OCI-LY1 (cell line): ENCODE measurements around the gene GPATCH8.

Experiments
- H2AFZ ChIP-seq: fragments of 200-600 bp; sonication (generic), shearing (Covaris generic); 2 replicates; pipeline ENCODE4 v1.6.0; 2014; ENCODE audit warnings: antibody characterized with exemption, mild to moderate bottlenecking, low read length
- H3F3A ChIP-seq: fragments of 200-600 bp; sonication (generic), shearing (Covaris generic); 2 replicates; pipeline ENCODE4 v1.6.0; 2014; ENCODE audit warnings: mild to moderate bottlenecking, antibody characterized with exemption, low read length, moderate library complexity; ENCODE audit not compliant: insufficient read depth
- H3K27ac ChIP-seq: fragments of 200-600 bp; sonication (generic); 2 replicates; pipeline ENCODE4 v1.5.1; 2014; ENCODE audit warnings: low read length, mixed run types, mild to moderate bottlenecking, low read depth; ENCODE audit not compliant: poor library complexity, severe bottlenecking
- H3K27me3 ChIP-seq: fragments of 200-600 bp; sonication (generic); 2 replicates; pipeline ENCODE4 v1.6.0; 2014; ENCODE audit warnings: antibody characterized with exemption, mild to moderate bottlenecking, low read length, moderate library complexity; ENCODE audit not compliant: insufficient read depth
- H3K36me3 ChIP-seq: fragments of 200-600 bp; sonication (generic); 2 replicates; pipeline ENCODE4 v1.6.1; 2014; ENCODE audit warnings: mild to moderate bottlenecking, antibody characterized with exemption, low read length, moderate library complexity, mixed read lengths; ENCODE audit not compliant: insufficient read depth
- H3K4me1 ChIP-seq: fragments of 200-600 bp; sonication (generic); 2 replicates; pipeline ENCODE4 v1.5.1; 2014; ENCODE audit warnings: mild to moderate bottlenecking, low read length, moderate library complexity; ENCODE audit not compliant: insufficient read depth, severe bottlenecking
- H3K4me2 ChIP-seq: fragments of 200-600 bp; sonication (generic), shearing (Covaris generic); 2 replicates; pipeline ENCODE4 v1.6.1; 2014; ENCODE audit warnings: low read length
- H3K4me3 ChIP-seq: fragments of 200-600 bp; sonication (generic); 2 replicates; pipeline ENCODE4 v1.5.1; 2014; ENCODE audit warnings: low read length, low read depth, mild to moderate bottlenecking, mixed read lengths; ENCODE audit not compliant: poor library complexity, severe bottlenecking
- H3K79me2 ChIP-seq: fragments of 200-600 bp; shearing (Covaris generic); 2 replicates; pipeline ENCODE4 v1.6.1; 2016; ENCODE audit warnings: mixed run types, low read length, mixed read lengths; ENCODE audit not compliant: insufficient read depth
- H3K9ac ChIP-seq: fragments of 200-600 bp; sonication (generic), shearing (Covaris generic); 2 replicates; pipeline ENCODE4 v1.6.1; 2014; ENCODE audit warnings: mild to moderate bottlenecking, low read length, mixed read lengths
- H3K9me2 ChIP-seq: fragments of 200-600 bp; sonication (generic), shearing (Covaris generic); 2 replicates; pipeline ENCODE4 v1.6.1; 2014; ENCODE audit warnings: low read depth, mild to moderate bottlenecking, low read length, mixed read lengths
- H3K9me3 ChIP-seq: fragments of 200-600 bp; shearing (Covaris generic); 2 replicates; pipeline ENCODE4 v1.6.1; 2014; ENCODE audit warnings: low read length, mixed read lengths
- H4K20me1 ChIP-seq: fragments of 200-600 bp; sonication (generic), shearing (Covaris generic); 2 replicates; pipeline ENCODE4 v1.6.0; 2016; ENCODE audit warnings: mild to moderate bottlenecking, low read length; ENCODE audit not compliant: insufficient read depth
- EZH2 ChIP-seq: fragments of 200-600 bp; sonication (generic), shearing (Covaris generic); IDR thresholded peaks from 2 replicates; pipeline ENCODE4 v1.8.0; 2017; ENCODE audit warnings: borderline replicate concordance, mixed run types, mild to moderate bottlenecking, antibody characterized with exemption, low read length, moderate library complexity, mixed read lengths
- TF ChIP-seq, protein P1 (sequence below): fragments of 200-600 bp; sonication (generic), shearing (Covaris generic); IDR thresholded peaks from 2 replicates; pipeline ENCODE4 v1.5.1; 2017; ENCODE audit warnings: mild to moderate bottlenecking, antibody characterized with exemption, low read length, moderate library complexity, mixed read lengths

The GPATCH8 gene

GRCh38 chr17:44350733-44351226 lies 152.4 kb downstream of the GPATCH8 start:
- Histone ChIP-seq H3K27ac (no peak overlapping the region), H3K79me2 (no peaks in the 10 kb centered on the region), H3K9me3 (no peaks in the 10 kb centered on the region), H3K9ac (no peak overlapping the region), H2AFZ (no peak overlapping the region), H3F3A (no peaks in the 10 kb centered on the region), H3K27me3 (no peaks in the 10 kb centered on the region; the same call in 1 of the 2 replicates), H3K36me3 (no peaks in the 10 kb centered on the region), H3K9me2 (no peaks in the 10 kb centered on the region), H3K4me3 (no peak overlapping the region), H3K4me1 (peaks cover 31% of the 10 kb centered on the region), H3K4me2 (no peak overlapping the region), H4K20me1 (no peaks in the 10 kb centered on the region)
- no peak for TF ChIP-seq EZH2
- TF ChIP-seq, protein P1, sequence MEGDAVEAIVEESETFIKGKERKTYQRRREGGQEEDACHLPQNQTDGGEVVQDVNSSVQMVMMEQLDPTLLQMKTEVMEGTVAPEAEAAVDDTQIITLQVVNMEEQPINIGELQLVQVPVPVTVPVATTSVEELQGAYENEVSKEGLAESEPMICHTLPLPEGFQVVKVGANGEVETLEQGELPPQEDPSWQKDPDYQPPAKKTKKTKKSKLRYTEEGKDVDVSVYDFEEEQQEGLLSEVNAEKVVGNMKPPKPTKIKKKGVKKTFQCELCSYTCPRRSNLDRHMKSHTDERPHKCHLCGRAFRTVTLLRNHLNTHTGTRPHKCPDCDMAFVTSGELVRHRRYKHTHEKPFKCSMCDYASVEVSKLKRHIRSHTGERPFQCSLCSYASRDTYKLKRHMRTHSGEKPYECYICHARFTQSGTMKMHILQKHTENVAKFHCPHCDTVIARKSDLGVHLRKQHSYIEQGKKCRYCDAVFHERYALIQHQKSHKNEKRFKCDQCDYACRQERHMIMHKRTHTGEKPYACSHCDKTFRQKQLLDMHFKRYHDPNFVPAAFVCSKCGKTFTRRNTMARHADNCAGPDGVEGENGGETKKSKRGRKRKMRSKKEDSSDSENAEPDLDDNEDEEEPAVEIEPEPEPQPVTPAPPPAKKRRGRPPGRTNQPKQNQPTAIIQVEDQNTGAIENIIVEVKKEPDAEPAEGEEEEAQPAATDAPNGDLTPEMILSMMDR: peak; percentile 78

DNA sequence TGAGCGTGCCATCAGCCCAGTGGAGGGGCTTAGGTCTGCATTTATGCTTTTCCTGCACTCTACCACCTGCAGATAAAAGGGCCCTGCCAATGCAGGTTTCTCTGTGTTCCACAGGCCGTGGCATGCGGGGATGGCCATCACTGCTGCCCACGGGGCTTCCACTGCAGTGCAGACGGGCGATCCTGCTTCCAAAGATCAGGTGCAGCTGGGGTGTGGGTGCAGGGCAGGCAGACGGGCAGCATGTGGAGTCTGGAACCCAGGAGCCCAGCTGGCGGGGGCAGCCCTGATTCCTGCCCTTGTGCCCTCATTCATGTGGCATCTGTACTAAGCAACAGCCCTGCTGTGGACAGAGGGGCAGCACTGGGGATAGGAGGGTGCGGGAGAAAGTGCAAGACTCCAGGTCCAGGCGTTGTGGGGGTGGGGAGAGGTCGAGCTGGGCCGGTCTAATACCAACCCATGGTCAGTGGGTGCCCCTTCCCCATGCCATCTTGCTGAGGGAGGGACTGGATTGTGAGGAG lies 153.6 kb downstream of the GPATCH8 start:
- Histone ChIP-seq H3K4me1 (peaks cover 37% of the 10 kb centered on the region), H3K9me2 (no peaks in the 10 kb centered on the region), H3K36me3 (no peaks in the 10 kb centered on the region), H3K79me2 (no peaks in the 10 kb centered on the region), H4K20me1 (no peaks in the 10 kb centered on the region), H3F3A (no peaks in the 10 kb centered on the region), H3K27ac (no peak overlapping the region), H3K27me3 (no peaks in the 10 kb centered on the region), H3K9ac (no peak overlapping the region), H3K4me2 (no peak overlapping the region), H2AFZ (no peak overlapping the region), H3K4me3 (no peak overlapping the region), H3K9me3 (no peaks in the 10 kb centered on the region)
- TF ChIP-seq EZH2: no peak
- TF ChIP-seq, protein P1: no peak

DNA sequence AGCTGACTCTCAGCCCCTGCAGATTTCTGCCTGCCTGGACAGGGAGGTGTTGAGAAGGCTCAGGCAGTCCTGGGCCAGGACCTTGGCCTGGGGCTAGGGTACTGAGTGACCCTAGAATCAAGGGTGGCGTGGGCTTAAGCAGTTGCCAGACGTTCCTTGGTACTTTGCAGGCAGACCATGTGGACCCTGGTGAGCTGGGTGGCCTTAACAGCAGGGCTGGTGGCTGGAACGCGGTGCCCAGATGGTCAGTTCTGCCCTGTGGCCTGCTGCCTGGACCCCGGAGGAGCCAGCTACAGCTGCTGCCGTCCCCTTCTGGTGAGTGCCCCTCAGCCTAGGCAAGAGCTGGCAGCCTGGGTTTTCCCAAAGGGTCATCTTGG lies 154.2 kb downstream of the GPATCH8 start:
- no peaks in the 10 kb centered on the region for H3K79me2 ChIP-seq
- no peaks in the 10 kb centered on the region for H3F3A ChIP-seq
- H3K36me3 ChIP-seq: no peaks in the 10 kb centered on the region
- no peak overlapping the region for H3K4me3 ChIP-seq
- H3K4me1 ChIP-seq: peaks cover 39% of the 10 kb centered on the region
- H3K9ac ChIP-seq: no peak overlapping the region
- H3K4me2 ChIP-seq: no peak overlapping the region
- H4K20me1 ChIP-seq: no peaks in the 10 kb centered on the region
- no peak overlapping the region for H2AFZ ChIP-seq
- no peaks in the 10 kb centered on the region for H3K9me3 ChIP-seq
- H3K27ac ChIP-seq: no peak overlapping the region
- TF ChIP-seq EZH2: no peak
- TF ChIP-seq, protein P1: no peak
- H3K9me2 ChIP-seq: no peaks in the 10 kb centered on the region
- H3K27me3 ChIP-seq: no peaks in the 10 kb centered on the region
